Osteoblast (primary cell): ENCODE data around the gene KY. TPM values are rescaled to one million over a fixed set of nuclear protein-coding genes. Genes with fewer than 3 reads are reported as not detected.

Experiments used
- DNase-seq: peaks from one replicate; pipeline ENCODE4 v3.0.0; 2011; ENCODE audit warnings: low spot score, mixed read lengths; ENCODE audit not compliant: insufficient read length; ENCODE audit errors: missing footprints
- H2AFZ ChIP-seq: 2 replicates; pipeline ENCODE4 v1.6.0; 2011; ENCODE audit warnings: mild to moderate bottlenecking, low read length
- H3K27ac ChIP-seq: 2 replicates; pipeline ENCODE4 v1.5.1; 2011; ENCODE audit warnings: mild to moderate bottlenecking, low read depth, low read length, moderate library complexity
- H3K27me3 ChIP-seq: 2 replicates; pipeline ENCODE4 v1.6.0; 2012; ENCODE audit warnings: mild to moderate bottlenecking, control low read depth, inconsistent platforms, low read length, moderate library complexity; ENCODE audit not compliant: insufficient read depth
- H3K36me3 ChIP-seq: 2 replicates; pipeline ENCODE4 v1.5.1; 2011; ENCODE audit warnings: mild to moderate bottlenecking, low read length, control low read depth, moderate library complexity; ENCODE audit not compliant: insufficient read depth
- H3K4me1 ChIP-seq: 2 replicates; pipeline ENCODE4 v1.5.1; 2011; ENCODE audit warnings: mild to moderate bottlenecking, low read length, control low read depth, moderate library complexity; ENCODE audit not compliant: insufficient read depth
- H3K4me2 ChIP-seq: 2 replicates; pipeline ENCODE4 v1.6.0; 2011; ENCODE audit warnings: mild to moderate bottlenecking, low read length; ENCODE audit not compliant: insufficient read depth
- H3K4me3 ChIP-seq: fragments of 200-600 bp; sonication (generic); 3 replicates; pipeline ENCODE4 v1.5.1; 2012; ENCODE audit warnings: mild to moderate bottlenecking, low read length, inconsistent platforms; ENCODE audit not compliant: insufficient read depth
- H3K79me2 ChIP-seq: 2 replicates; pipeline ENCODE4 v1.6.0; 2012; ENCODE audit warnings: mild to moderate bottlenecking, low read length, control low read depth, inconsistent platforms; ENCODE audit not compliant: insufficient read depth
- H3K9me3 ChIP-seq: 2 replicates; pipeline ENCODE4 v1.5.1; 2011; ENCODE audit warnings: low read depth, low read length, control low read depth
- H4K20me1 ChIP-seq: 2 replicates; pipeline ENCODE4 v1.6.0; 2012; ENCODE audit warnings: mild to moderate bottlenecking, low read length, control low read depth; ENCODE audit not compliant: insufficient read depth
- total RNA-seq: library from RNA; depleted of rRNA; stranded (reverse); fragments of >200 nt; gene quantifications from 2 replicates; pipeline ENCODE4 v1.2.3, GENCODE V29; 2012
- TF ChIP-seq, protein P1 (sequence below): IDR thresholded peaks from 2 replicates; pipeline ENCODE4 v1.5.1; 2011; ENCODE audit warnings: mild to moderate bottlenecking, low read depth, low read length, moderate library complexity; ENCODE audit errors: extremely low read depth

KY gene
- total RNA-seq, 1 donor: 3.6 TPM

DNA sequence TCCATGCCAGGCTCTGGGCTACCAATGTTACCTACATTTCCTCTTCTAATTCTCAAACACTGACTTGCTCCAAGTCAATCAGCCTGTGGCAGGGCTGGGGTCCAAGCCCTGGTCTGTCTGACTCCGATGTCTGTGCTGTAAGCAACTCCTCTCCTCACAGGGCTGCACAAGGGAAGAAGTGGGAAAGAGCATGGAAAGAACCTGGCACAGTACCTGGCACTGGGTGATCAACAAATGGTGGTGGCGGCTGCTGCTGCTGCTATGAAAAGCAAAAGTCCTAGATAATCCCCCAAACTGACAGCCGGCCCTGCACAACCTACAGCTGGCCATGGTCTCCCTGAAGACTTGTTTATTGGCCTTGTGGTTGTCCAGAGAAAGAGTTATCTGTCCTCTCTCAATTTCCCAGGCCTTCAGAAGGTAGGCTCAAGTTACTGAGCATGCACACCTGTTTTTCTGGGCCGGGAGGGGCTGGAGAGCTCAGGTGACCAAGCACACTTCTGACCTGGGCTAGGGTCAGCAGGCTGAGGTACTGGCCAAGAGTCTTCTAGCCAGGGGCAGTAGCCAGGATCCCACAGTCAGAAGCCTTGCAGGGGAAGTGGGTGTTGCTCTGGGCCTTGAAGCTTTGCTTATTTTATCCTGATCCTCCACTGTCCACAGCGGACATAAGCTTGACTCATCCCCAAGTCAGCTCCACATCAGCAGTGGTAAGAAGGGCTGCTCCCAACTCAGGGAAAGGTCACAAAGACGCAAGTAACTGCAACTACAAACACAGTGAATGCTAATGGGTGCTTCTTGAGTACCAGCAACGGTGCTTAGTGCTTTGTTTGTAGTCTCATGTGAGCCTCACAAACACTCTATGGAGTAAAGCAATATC, 35.3 kb upstream of the KY start:
- no peak overlapping the region for H3K4me3 ChIP-seq
- no peaks in the 10 kb centered on the region for H4K20me1 ChIP-seq
- no peaks in the 10 kb centered on the region for H3K27me3 ChIP-seq
- H3K9me3 ChIP-seq: no peaks in the 10 kb centered on the region
- H3K4me2 ChIP-seq: peak overlapping the region; percentile 41
- peak; percentile 65 for DNase-seq
- TF ChIP-seq, protein P1, sequence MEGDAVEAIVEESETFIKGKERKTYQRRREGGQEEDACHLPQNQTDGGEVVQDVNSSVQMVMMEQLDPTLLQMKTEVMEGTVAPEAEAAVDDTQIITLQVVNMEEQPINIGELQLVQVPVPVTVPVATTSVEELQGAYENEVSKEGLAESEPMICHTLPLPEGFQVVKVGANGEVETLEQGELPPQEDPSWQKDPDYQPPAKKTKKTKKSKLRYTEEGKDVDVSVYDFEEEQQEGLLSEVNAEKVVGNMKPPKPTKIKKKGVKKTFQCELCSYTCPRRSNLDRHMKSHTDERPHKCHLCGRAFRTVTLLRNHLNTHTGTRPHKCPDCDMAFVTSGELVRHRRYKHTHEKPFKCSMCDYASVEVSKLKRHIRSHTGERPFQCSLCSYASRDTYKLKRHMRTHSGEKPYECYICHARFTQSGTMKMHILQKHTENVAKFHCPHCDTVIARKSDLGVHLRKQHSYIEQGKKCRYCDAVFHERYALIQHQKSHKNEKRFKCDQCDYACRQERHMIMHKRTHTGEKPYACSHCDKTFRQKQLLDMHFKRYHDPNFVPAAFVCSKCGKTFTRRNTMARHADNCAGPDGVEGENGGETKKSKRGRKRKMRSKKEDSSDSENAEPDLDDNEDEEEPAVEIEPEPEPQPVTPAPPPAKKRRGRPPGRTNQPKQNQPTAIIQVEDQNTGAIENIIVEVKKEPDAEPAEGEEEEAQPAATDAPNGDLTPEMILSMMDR: no peak
- no peaks in the 10 kb centered on the region for H3K36me3 ChIP-seq
- peak overlapping the region; percentile 71 for H3K27ac ChIP-seq
- peak overlapping the region; percentile 16 for H2AFZ ChIP-seq
- peaks cover 36% of the 10 kb centered on the region for H3K4me1 ChIP-seq
- H3K79me2 ChIP-seq: no peaks in the 10 kb centered on the region

DNA sequence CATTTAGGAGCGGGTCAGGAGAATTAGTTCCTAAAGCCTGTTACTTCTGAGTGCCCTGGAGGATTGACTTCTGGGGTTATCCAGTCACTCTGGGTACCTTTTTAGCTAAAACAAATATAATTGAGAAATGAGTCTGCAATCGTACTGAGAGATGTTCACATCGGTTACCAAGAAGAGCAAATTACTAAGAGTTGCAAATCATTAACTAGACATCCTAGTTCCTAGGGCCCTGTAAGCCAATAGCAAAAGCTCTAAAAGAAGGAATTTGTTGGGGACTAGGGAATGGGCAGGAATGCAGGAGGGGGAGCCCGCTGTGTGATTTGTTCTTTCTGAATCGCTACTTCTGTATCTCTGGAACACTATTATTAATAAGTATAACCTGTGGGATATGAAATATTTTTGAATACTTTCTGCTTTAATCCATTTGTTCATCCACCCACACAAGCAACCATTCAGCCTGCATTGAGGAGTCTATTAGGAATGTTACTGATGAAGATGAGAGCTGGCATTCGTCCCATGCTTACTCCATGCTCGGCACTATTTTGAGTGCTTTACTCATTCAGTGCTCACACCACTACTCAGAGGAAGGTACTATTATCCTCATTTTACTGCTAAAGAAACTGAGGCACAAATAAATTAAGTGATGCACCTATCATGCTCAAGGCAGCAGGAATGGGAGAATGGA, 31.5 kb upstream of the KY start:
- no peaks in the 10 kb centered on the region for H4K20me1 ChIP-seq
- no peaks in the 10 kb centered on the region for H3K36me3 ChIP-seq
- TF ChIP-seq, protein P1: no peak
- peak overlapping the region; percentile 8 for H3K27ac ChIP-seq
- no peaks in the 10 kb centered on the region for H3K9me3 ChIP-seq
- peak overlapping the region; percentile 51 for H3K4me2 ChIP-seq
- no peaks in the 10 kb centered on the region for H3K27me3 ChIP-seq
- peak overlapping the region; percentile 63 for H2AFZ ChIP-seq
- no peak overlapping the region for H3K4me3 ChIP-seq
- H3K79me2 ChIP-seq: no peaks in the 10 kb centered on the region
- no peak for DNase-seq
- H3K4me1 ChIP-seq: peaks cover 43% of the 10 kb centered on the region

DNA sequence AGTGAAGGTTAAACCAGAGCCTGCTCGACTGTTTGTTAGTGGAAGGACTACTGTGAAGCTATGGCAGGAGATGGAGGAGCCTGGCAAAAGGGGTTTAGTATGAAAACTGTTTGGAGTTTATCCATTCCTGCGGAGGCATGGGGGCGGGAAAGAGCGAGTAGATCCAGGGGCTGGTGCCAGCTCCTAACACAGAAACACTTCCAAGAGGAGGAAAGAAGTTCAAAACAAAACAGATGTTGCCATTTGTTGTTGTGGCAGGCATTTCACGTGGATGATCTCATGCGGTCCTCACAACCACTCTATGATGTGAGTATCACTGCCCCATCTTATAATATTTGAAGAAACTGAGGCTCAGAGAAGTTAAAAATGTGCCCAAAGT, 30.7 kb upstream of the KY start:
- Histone ChIP-seq H2AFZ (peak overlapping the region; percentile 63), H3K36me3 (no peaks in the 10 kb centered on the region), H3K9me3 (no peaks in the 10 kb centered on the region), H3K27ac (peak overlapping the region; percentile 8), H4K20me1 (no peaks in the 10 kb centered on the region), H3K79me2 (no peaks in the 10 kb centered on the region), H3K4me3 (no peak overlapping the region), H3K27me3 (no peaks in the 10 kb centered on the region), H3K4me1 (peaks cover 40% of the 10 kb centered on the region), H3K4me2 (no peak overlapping the region)
- TF ChIP-seq, protein P1: no peak
- DNase-seq: no peak

DNA sequence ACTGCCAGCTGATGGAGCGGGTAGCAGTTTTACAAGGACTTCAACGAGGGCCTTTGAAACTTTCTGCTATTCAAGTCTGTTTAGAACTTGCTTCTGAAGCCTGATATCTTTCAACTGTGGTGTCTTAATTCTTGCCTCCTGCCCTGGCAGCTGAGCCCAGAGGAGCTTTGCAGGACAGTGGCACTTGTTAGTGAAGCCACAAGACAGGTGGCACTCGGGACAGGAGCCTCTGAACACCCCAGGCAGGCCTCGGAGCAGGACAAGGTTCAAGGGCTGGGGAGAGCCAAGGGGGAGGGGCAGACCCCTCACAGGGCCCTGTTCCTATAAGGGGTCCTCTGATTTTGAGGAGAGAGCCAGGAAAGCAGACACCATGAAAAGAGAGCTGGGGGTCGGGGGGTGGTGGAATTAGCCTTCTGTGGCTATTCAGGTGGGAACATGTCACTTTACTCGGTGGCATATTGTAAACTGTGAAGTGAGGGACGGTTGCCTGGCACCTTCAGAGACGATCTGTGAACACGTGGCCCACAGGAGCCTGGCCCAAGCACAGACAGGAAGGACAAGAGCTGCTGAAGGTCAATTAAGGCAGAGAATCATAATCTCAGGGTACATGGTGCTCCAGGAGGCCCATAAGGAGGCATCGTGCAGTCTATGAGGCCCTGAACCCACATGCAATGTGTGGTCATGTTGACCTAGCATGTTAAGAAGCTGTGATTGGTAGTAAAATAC, 30.1 kb upstream of the KY start:
- Histone ChIP-seq H3K4me3 (no peak overlapping the region), H3K9me3 (no peaks in the 10 kb centered on the region), H2AFZ (peak overlapping the region; percentile 63), H4K20me1 (no peaks in the 10 kb centered on the region), H3K79me2 (no peaks in the 10 kb centered on the region), H3K27ac (no peak overlapping the region), H3K4me2 (no peak overlapping the region), H3K36me3 (no peaks in the 10 kb centered on the region), H3K4me1 (peaks cover 34% of the 10 kb centered on the region), H3K27me3 (no peaks in the 10 kb centered on the region)
- DNase-seq: no peak
- TF ChIP-seq, protein P1: no peak
